ENCODE measurements around the gene ELMOD3.
"Not testable (repeated sequence)": the region's sequence is repeated elsewhere in the genome, so short reads cannot be mapped to it uniquely, and the experiment has no call there.

The ELMOD3 gene

DNA sequence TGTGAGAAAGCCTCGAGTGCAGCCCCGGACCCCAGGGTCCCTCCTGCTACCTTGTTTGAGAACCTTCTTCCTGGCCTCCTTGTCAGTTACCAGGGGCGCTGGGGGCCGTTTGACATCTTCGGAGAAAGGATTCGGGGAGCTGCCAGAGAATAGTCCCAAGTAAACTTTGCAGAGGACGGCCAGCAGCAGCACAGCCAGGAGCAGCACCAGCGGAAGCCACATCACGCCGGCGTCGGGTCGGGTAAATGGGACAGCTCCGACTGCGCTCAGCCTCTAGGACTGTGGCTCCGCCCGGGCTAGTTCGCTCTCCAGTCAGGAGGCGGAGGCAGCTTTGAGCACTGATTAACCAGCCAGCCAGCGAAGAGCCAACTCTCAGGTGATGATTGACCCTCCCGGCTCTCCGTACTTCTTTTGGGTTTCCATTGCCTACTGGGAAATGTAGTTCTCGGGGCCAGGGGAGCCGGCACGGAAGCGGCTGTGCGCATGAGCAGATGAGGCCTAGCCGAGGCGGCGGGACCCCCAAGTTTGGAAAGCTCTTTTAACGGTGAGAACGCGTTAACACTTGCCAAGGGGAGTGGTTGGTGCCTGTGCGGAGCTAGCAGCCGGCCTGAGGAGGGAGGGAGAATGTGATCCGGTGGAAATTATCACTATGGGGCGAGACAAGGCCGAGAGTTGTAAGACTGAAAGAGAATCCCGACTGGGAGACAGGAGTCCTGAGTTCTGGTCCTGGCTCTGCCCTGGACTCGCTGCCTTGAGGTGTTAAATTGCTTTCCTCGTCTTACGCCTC, at the start of gene ELMOD3, which contains the start of gene RETSAT:
TSS of gene ELMOD3 (plus strand) at position 484 of the 787 bp plus-strand sequence. CDS start 2,430 bp downstream, outside the sequence.
TSS of gene RETSAT (minus strand) at position 243 of the 787 bp plus-strand sequence. CDS start at position 222, 21 bp downstream.
- H3K4me1 ChIP-seq (ENCODE audit: control insufficient read depth, insufficient read depth, low read length): peaks cover 13% of the 10 kb centered on the region; the same call in 1 of the 2 replicates
- H3K27ac ChIP-seq (ENCODE audit: low read depth, low read length): no peak within 1 kb of the TSS
- peak within 1 kb of the TSS; percentile 73 for H3K9ac ChIP-seq (ENCODE audit: low read length)
- no peaks in the 10 kb centered on the region for H3K9me3 ChIP-seq (ENCODE audit: control insufficient read depth, insufficient read depth, low read depth, low read length)
- peaks cover 29% of the 10 kb centered on the region for H3K36me3 ChIP-seq (ENCODE audit: control insufficient read depth, insufficient read depth, low read length)
- peak within 1 kb of the TSS; percentile 90 for H3K4me3 ChIP-seq (ENCODE audit: low read depth, low read length)
- no peaks in the 10 kb centered on the region for H3K27me3 ChIP-seq (ENCODE audit: control insufficient read depth, insufficient read depth, low read length)

DNA sequence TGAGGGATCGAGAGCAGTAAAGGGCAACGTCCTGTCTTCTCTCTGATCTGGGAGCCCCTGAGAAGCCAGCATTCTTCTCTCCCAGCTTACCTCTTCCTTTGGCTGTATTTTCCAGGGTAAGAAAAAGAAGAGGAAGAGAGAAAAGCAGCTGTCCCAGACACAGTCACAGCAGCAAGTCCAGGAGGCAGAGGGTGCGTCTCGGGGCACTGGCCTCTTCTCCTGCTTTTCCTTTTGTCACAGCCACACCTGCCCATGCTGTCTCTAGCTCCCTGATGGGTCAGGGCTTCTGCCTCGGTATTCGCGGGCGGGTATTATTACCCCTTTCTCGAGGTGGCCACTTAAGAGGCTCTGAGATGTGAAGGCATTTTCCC, 47.1 kb upstream of the ELMOD3 start:
- Histone ChIP-seq H3K9ac (ENCODE audit: low read length) (no peak overlapping the region), H3K4me1 (ENCODE audit: control insufficient read depth, insufficient read depth, low read length) (peaks cover 21% of the 10 kb centered on the region; the same call in 1 of the 2 replicates), H3K4me3 (ENCODE audit: low read depth, low read length) (no peak overlapping the region), H3K27me3 (ENCODE audit: control insufficient read depth, insufficient read depth, low read length) (no peaks in the 10 kb centered on the region), H3K27ac (ENCODE audit: low read depth, low read length) (no peak overlapping the region), H3K36me3 (ENCODE audit: control insufficient read depth, insufficient read depth, low read length) (peaks cover 66% of the 10 kb centered on the region), H3K9me3 (ENCODE audit: control insufficient read depth, insufficient read depth, low read depth, low read length) (no peaks in the 10 kb centered on the region)

DNA sequence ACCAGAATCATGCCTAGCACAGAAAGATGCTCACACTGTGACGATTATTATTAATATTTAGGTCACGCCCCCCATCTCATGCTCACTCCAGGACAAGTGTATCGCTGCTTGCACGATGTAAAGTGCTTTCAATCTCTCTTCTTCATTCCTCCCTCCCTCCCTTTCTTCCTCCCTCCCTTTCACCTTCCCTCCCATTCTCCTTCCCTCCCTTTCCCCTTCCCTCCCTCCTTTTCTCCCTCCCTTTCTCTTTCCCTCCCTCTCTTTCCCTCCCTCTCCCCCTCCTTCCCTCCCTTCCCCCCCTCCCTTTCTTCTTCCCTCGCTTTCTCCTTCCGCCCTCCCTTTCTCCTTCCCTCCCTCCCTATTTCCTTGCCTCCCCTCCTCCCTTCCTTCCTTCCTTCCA, 46.4 kb upstream of the ELMOD3 start:
- Histone ChIP-seq H3K36me3 (ENCODE audit: control insufficient read depth, insufficient read depth, low read length) (peaks cover 59% of the 10 kb centered on the region), H3K9me3 (ENCODE audit: control insufficient read depth, insufficient read depth, low read depth, low read length) (no peaks in the 10 kb centered on the region), H3K4me1 (ENCODE audit: control insufficient read depth, insufficient read depth, low read length) (peaks cover 21% of the 10 kb centered on the region; the same call in 1 of the 2 replicates), H3K4me3 (ENCODE audit: low read depth, low read length) (no peak overlapping the region), H3K27ac (ENCODE audit: low read depth, low read length) (no peak overlapping the region), H3K27me3 (ENCODE audit: control insufficient read depth, insufficient read depth, low read length) (no peaks in the 10 kb centered on the region), H3K9ac (ENCODE audit: low read length) (no peak overlapping the region)

DNA sequence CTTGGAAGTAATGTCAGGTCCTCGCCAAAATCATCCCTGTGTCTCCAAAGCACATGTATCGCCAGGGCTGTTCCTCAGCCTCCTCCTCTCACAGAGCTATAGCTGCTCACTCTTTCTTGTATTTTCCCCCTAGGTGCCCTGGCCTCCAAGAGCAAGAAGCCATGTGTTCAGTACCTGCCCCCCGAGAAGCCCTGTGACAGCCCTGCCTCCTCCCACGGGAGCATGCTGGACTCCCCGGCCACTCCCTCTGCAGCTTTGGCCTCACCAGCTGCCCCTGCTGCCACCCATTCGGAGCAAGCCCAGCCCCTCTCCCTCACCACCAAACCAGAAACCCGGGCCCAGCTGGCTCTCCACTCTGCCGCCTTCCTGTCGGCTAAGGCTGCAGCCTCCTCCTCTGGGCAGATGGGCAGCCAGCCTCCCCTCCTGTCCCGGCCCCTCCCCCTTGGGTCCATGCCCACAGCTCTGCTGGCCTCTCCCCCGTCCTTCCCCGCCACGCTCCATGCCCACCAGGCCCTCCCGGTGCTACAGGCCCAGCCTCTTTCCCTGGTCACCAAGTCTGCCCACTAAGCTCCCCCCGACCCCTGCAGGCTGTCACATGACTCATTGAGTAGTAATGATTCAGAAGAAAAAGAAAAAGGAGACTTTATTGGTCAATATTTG, 45.5 kb upstream of the ELMOD3 start:
- peaks cover 51% of the 10 kb centered on the region for H3K36me3 ChIP-seq (ENCODE audit: control insufficient read depth, insufficient read depth, low read length)
- peaks cover 21% of the 10 kb centered on the region; the same call in 1 of the 2 replicates for H3K4me1 ChIP-seq (ENCODE audit: control insufficient read depth, insufficient read depth, low read length)
- no peak overlapping the region for H3K9ac ChIP-seq (ENCODE audit: low read length)
- H3K27ac ChIP-seq (ENCODE audit: low read depth, low read length): no peak overlapping the region
- H3K4me3 ChIP-seq (ENCODE audit: low read depth, low read length): no peak overlapping the region
- H3K27me3 ChIP-seq (ENCODE audit: control insufficient read depth, insufficient read depth, low read length): no peaks in the 10 kb centered on the region
- H3K9me3 ChIP-seq (ENCODE audit: control insufficient read depth, insufficient read depth, low read depth, low read length): no peaks in the 10 kb centered on the region

DNA sequence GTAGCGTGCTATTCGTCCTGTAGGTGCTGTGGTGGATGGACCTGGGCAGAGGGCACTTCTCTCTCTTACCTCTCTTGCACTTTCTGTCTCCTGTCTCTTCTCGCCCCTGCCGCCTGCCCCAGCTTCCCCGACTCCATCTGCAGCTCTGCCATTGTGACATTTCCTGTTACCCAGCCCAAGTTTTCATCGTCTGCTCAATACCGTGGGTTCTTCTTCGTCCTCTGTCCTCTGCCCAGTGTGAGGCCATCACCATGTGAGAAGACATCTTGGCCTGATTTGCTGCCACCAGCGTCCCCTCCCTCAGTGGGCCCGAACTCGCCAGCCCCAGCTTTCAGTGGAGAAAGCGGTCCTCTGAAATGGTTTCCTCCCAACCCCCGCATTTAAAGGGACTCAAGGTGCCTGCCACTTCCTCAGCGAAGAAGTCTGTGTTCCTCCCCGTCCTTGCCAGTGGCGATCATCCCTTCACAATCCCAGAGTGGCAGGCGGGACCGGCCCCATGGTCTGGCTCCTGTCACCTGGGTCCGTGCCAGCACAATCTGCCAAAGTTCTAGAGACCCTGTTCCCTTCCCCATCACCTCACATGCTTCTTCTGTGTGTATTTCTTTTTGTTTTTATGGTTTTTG, 44.8 kb upstream of the ELMOD3 start:
- no peak overlapping the region for H3K9ac ChIP-seq (ENCODE audit: low read length)
- H3K36me3 ChIP-seq (ENCODE audit: control insufficient read depth, insufficient read depth, low read length): peaks cover 45% of the 10 kb centered on the region
- peaks cover 21% of the 10 kb centered on the region; the same call in 1 of the 2 replicates for H3K4me1 ChIP-seq (ENCODE audit: control insufficient read depth, insufficient read depth, low read length)
- H3K27ac ChIP-seq (ENCODE audit: low read depth, low read length): no peak overlapping the region
- H3K27me3 ChIP-seq (ENCODE audit: control insufficient read depth, insufficient read depth, low read length): no peaks in the 10 kb centered on the region
- no peaks in the 10 kb centered on the region for H3K9me3 ChIP-seq (ENCODE audit: control insufficient read depth, insufficient read depth, low read depth, low read length)
- no peak overlapping the region for H3K4me3 ChIP-seq (ENCODE audit: low read depth, low read length)

DNA sequence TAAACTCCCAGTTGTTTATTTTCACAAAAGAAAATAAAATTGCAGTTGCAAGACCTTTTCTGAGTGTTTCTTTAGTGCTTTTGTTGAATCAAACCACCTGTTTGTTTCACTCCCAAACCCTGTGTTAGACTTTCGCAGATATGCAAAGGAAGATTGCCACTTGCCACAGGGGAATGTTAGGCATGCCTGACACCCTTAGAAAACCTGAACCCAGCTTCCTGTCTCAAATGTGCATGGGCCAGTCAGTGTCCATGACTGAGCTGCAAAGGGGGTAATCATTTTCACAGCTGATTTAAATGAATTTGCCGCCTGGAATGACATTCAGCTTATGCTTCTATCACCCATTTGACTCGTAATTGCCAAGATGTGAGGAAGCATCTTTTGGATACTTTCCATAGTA, 44.2 kb upstream of the ELMOD3 start:
- peaks cover 21% of the 10 kb centered on the region; the same call in 1 of the 2 replicates for H3K4me1 ChIP-seq (ENCODE audit: control insufficient read depth, insufficient read depth, low read length)
- no peaks in the 10 kb centered on the region for H3K9me3 ChIP-seq (ENCODE audit: control insufficient read depth, insufficient read depth, low read depth, low read length)
- peaks cover 42% of the 10 kb centered on the region for H3K36me3 ChIP-seq (ENCODE audit: control insufficient read depth, insufficient read depth, low read length)
- H3K27me3 ChIP-seq (ENCODE audit: control insufficient read depth, insufficient read depth, low read length): no peaks in the 10 kb centered on the region
- H3K4me3 ChIP-seq (ENCODE audit: low read depth, low read length): no peak overlapping the region
- H3K9ac ChIP-seq (ENCODE audit: low read length): no peak overlapping the region
- no peak overlapping the region for H3K27ac ChIP-seq (ENCODE audit: low read depth, low read length)

DNA sequence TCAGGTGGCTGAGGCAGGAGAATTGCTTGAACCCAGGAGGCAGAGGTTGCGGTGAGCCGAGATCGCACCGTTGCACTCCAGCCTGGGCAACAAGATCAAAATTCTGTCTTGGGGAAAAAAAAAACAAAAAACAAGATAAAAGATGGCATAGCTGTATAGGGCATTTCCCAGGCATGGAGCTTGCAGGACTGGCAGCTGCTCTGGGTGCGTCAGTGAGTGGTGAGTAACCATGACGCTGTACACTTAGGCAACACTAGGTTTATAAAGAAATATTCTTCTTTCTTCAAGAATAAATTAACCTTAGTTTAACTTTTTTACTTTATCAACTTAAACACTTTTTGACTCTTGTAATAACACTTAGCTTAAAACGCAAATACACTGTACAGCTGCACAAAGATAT, 42.2 kb upstream of the ELMOD3 start:
- Histone ChIP-seq H3K36me3 (ENCODE audit: control insufficient read depth, insufficient read depth, low read length) (peaks cover 35% of the 10 kb centered on the region), H3K27me3 (ENCODE audit: control insufficient read depth, insufficient read depth, low read length) (no peaks in the 10 kb centered on the region), H3K9ac (ENCODE audit: low read length) (no peak overlapping the region), H3K4me3 (ENCODE audit: low read depth, low read length) (no peak overlapping the region), H3K27ac (ENCODE audit: low read depth, low read length) (no peak overlapping the region), H3K4me1 (ENCODE audit: control insufficient read depth, insufficient read depth, low read length) (peaks cover 21% of the 10 kb centered on the region; the same call in 1 of the 2 replicates), H3K9me3 (ENCODE audit: control insufficient read depth, insufficient read depth, low read depth, low read length) (no peaks in the 10 kb centered on the region)

DNA sequence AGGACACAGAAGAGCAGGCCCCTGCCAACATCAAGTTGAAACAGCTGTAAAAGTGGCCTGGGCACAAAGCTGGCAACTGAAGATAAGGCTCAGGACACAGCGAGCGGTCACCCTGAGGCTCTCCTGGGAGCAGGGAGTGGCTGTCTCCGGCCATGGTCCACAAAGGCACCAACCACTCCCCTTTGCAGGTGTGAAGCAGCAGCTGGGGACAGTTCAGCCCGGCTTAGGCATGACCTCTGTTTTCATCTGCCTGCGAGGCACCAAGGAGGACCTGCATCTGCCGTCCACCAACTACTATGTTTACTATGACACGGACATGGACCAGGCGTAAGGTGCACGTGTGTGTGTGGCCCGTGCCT, 39.7 kb upstream of the ELMOD3 start:
- Histone ChIP-seq H3K4me3 (ENCODE audit: low read depth, low read length) (no peak overlapping the region), H3K27me3 (ENCODE audit: control insufficient read depth, insufficient read depth, low read length) (no peaks in the 10 kb centered on the region), H3K9me3 (ENCODE audit: control insufficient read depth, insufficient read depth, low read depth, low read length) (no peaks in the 10 kb centered on the region), H3K36me3 (ENCODE audit: control insufficient read depth, insufficient read depth, low read length) (peaks cover 33% of the 10 kb centered on the region), H3K4me1 (ENCODE audit: control insufficient read depth, insufficient read depth, low read length) (peaks cover 6% of the 10 kb centered on the region; the same call in 1 of the 2 replicates), H3K27ac (ENCODE audit: low read depth, low read length) (no peak overlapping the region), H3K9ac (ENCODE audit: low read length) (no peak overlapping the region)

DNA sequence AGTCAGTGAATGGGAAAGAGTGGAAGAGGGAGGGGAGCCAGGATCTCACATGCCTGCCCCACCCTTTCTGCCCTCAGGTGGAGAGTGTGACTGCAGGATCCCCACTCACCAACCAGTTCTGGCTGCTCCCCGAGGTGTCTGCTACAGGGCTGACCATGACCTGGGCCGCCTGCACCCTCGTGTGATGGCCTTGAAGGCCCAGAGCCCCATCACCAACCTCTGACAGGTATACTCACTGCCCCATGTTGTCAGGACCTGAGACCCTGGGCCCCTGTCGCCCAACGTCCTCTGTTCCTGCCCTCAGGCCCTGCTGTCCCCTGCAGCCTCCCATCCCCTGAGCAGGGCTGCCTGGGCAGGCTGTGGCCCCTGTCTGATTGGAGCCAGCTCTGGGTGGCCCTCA, 38.6 kb upstream of the ELMOD3 start:
- peaks cover 42% of the 10 kb centered on the region for H3K36me3 ChIP-seq (ENCODE audit: control insufficient read depth, insufficient read depth, low read length)
- H3K4me1 ChIP-seq (ENCODE audit: control insufficient read depth, insufficient read depth, low read length); H3K27ac ChIP-seq (ENCODE audit: low read depth, low read length); H3K4me3 ChIP-seq (ENCODE audit: low read depth, low read length); H3K9me3 ChIP-seq (ENCODE audit: control insufficient read depth, insufficient read depth, low read depth, low read length); H3K27me3 ChIP-seq (ENCODE audit: control insufficient read depth, insufficient read depth, low read length); H3K9ac ChIP-seq (ENCODE audit: low read length): not testable (repeated sequence)

DNA sequence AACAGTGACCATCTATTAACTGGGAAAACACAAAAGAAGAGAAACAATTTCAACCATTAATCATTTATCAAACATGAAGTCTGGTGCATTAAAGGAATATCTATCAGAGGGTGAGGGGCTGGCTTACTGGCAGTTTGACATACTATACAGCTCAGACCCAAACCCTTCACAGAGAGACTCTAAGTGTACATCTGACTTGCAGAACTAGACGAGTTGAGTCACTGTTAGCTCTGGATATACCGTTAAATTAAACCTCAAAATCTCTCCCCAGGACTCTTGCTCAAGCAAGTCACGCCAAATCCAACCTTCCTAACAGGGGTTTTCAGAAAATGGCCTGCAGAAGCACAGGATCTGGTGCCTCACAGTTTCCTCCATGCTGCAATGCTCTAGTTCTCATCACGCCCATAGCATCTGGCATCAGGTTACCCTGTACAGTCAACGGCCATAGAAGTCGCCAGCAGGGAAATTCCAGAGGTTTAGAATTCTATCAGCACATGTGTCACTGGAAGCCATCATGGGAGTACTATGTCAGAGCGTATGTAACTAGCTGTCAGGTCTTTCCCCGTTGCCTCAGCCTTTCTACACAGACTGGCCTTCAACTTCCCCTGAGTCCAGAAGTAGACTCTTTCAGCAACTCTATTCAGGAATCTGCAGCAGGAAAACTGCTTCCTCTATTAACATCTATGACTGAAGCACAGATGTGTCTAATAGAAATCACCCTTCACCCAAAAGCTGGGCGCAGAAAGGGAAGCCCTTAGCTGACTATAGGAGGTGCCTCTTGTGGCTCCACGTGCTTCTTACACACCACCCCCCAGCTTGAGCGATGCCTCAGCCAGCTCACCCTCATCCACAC, 36.1 kb upstream of the ELMOD3 start:
- Histone ChIP-seq H3K9ac (ENCODE audit: low read length) (no peak overlapping the region), H3K4me1 (ENCODE audit: control insufficient read depth, insufficient read depth, low read length) (no peaks in the 10 kb centered on the region), H3K27ac (ENCODE audit: low read depth, low read length) (no peak overlapping the region), H3K27me3 (ENCODE audit: control insufficient read depth, insufficient read depth, low read length) (no peaks in the 10 kb centered on the region), H3K36me3 (ENCODE audit: control insufficient read depth, insufficient read depth, low read length) (peaks cover 66% of the 10 kb centered on the region), H3K4me3 (ENCODE audit: low read depth, low read length) (no peak overlapping the region), H3K9me3 (ENCODE audit: control insufficient read depth, insufficient read depth, low read depth, low read length) (no peaks in the 10 kb centered on the region)

Data from HUES6 (cell line).